WI38 (cell line): Measurements from ENCODE around the gene LTK.

Experiments used
- H3K4me3 ChIP-seq: 2 replicates; pipeline ENCODE4 v1.5.1; 2011; ENCODE audit warnings: low read depth, mild to moderate bottlenecking, control low read depth, low read length
- CTCF ChIP-seq: IDR thresholded peaks from 2 replicates; pipeline ENCODE4 v1.5.1; 2012; ENCODE audit warnings: low read depth, mild to moderate bottlenecking, control low read depth, low read length

The LTK gene

DNA sequence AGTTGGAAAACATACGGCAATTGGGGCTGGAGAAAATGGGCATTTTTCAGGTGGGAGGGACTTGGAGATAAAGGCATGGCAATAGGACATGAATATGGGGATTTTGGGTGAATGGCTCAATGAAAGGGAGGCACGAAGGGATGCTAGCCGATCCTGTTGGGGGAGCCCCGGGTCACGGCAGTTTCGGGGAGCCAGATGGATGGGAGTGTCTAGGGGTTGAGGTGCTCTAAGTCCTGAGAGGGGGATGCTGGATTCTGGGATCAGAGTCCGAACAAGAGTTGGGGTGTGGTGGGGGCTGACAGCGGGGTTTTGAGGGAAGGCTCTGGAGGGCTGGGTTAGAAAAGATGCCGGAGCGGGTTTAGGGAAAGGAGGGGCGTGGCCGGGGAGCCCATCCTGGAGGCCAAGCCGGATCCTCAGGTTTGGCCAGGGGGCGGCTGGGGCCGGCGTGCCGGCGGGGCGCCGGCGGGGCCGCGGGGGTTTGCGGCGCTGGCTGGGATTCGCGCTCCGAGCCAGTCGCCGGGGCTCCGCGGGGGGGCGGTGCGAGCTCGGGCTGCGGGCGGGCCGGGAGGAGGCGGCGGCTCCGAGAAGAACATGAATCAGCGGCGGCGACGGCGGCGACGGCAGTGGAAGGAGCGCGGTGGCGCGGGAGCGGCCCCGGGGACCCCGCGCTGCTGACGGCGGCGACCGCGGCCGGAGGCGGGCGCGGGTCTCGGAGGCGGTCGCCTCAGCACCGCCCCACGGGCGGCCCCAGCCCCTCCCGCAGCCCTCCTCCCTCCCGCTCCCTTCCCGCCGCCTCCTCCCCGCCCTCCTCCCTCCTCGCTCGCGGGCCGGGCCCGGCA, 45.0 kb upstream of the LTK start, which contains the start of gene TYRO3:
Gene TYRO3 (plus strand): TSS at position 813 of the 839 bp plus-strand sequence. CDS start 46 bp downstream, outside the sequence.
- TF ChIP-seq CTCF, result no peak
- H3K4me3 ChIP-seq, result peak within 1 kb of the TSS; percentile 74

DNA sequence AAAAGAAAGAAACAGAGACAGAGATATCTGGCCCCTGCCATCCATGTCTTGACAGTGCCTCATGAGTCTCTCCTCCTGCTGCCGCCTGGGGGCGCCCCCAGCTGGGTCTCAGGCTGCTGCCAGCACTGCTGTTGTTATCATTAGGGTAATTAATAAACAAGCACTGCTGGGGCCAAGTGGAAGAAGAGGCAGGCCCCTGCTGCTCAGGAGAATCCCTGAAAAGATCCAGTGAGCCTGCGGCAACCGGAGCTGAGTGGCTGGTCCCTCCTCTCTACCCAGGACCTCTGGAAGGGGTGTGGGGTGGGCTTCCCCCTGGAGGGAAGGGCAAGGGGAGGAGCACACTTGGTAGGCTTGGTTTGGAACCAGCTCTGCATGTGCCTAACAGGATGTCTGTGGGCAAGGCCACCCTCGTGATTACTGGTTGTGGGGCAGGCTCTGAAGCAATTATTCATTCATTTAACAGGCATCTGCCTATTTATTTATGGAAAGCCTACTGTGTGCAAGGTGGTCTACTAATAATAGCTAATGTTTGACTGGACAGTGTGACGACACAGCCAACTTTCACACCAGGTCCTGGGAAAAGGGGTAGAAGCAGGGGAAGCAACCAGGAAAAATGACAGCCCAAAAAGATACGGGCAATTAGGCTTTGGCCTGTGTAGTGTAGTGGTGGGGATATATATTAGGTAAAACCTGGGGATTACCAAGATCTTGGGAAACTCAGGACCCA, 44.2 kb upstream of the LTK start:
- TF ChIP-seq CTCF, result peak; percentile 92
- H3K4me3 ChIP-seq, result peak overlapping the region; percentile 74

- TF ChIP-seq CTCF, result no peak
- no peak overlapping the region for H3K4me3 ChIP-seq
Observed at GRCh38 chr15:41556677-41557076, 43.0 kb upstream of the LTK start.

- H3K4me3 ChIP-seq, result no peak overlapping the region
- no peak for TF ChIP-seq CTCF
Observed at GRCh38 chr15:41554915-41555314, 41.3 kb upstream of the LTK start.

- TF ChIP-seq CTCF, result no peak
- no peak overlapping the region for H3K4me3 ChIP-seq
Observed at GRCh38 chr15:41554343-41554742, 40.7 kb upstream of the LTK start.

DNA sequence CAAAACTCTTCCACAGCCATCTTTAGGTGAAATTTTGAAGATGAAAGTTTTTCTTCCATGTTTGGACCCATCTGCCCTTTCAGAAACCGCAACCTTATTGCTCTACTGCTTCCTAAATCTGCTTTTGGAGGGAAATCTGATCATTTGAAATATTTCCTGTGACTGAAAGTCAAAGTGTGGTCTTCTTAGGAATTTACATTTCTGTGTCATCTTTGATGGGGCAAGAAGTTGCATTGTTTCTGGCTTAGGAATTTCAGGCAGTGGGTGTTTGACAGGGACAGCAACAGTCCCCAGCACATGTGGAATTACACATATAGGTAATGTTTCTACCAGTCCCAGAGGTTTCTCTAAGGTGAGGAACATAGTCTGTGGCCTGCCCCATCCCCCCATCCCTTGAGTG, 40.1 kb upstream of the LTK start:
- H3K4me3 ChIP-seq, result no peak overlapping the region
- no peak for TF ChIP-seq CTCF

GRCh38 chr15:41550066-41550775, 36.6 kb upstream of the LTK start:
- TF ChIP-seq CTCF, result no peak

More at GRCh38 chr15:41550066-41550775, 36.6 kb upstream of the LTK start:
- no peak overlapping the region for H3K4me3 ChIP-seq
